ENCODE results near the gene TRMT61B.

DNA sequence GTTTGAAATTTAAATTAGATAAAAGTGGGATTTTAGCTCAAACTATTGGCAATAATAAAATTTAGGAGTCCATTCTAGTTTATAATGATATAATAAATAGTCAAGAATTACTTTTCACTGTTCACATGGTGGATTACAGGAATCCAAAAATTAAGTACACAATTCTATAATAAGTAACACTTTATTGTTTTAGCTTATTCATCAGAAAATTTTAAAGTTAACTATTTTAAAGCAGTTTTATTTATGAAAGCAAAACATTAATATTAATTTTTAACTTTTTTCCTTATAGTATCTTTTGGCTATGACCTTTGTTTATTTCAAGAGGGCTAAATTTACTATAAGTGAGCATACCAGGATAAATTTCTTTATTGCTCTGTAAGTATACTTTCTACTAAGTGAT lies 48.1 kb downstream of the TRMT61B start:
- no peak for TF ChIP-seq POLR2AphosphoS5 (IDR thresholded peaks at IDR 0.05; ENCODE audit: low read depth, low read length)
- no peak for TF ChIP-seq TAF1 (IDR thresholded peaks at IDR 0.05; ENCODE audit: borderline replicate concordance, insufficient read depth, low read length)
- TF ChIP-seq REST (IDR thresholded peaks at IDR 0.05; ENCODE audit: insufficient read depth in 1 of 2, low read depth in 2 of 2, low read length in 2 of 2) = no peak
- TF ChIP-seq FOXP2 (optimal IDR thresholded peaks at IDR 0.05; ENCODE audit: borderline replicate concordance, extremely low read depth, extremely low read length, insufficient read depth) = no peak

Data from PFSK-1 (cell line).